ENCODE results near the gene DSG3.

DNA sequence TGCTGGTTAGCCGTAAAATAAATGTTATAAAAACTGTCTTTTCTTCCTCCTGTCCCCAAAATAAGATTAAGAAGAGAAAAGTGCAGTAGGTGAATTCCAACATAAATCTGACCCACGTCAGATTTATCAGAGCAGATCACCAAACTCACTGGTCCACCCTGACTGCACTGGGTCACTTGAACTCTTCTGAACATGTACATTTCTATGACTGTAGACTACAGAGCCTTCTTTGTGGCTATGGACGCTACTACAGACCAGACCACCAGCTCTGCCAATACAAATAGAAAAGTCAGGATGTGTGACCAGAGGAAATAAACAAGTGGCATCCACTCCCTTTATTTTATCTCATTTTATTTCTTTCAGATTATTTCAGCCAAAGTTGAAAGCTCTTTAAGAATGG is 62.0 kb downstream of the DSG3 start:
- TF ChIP-seq, protein P1, sequence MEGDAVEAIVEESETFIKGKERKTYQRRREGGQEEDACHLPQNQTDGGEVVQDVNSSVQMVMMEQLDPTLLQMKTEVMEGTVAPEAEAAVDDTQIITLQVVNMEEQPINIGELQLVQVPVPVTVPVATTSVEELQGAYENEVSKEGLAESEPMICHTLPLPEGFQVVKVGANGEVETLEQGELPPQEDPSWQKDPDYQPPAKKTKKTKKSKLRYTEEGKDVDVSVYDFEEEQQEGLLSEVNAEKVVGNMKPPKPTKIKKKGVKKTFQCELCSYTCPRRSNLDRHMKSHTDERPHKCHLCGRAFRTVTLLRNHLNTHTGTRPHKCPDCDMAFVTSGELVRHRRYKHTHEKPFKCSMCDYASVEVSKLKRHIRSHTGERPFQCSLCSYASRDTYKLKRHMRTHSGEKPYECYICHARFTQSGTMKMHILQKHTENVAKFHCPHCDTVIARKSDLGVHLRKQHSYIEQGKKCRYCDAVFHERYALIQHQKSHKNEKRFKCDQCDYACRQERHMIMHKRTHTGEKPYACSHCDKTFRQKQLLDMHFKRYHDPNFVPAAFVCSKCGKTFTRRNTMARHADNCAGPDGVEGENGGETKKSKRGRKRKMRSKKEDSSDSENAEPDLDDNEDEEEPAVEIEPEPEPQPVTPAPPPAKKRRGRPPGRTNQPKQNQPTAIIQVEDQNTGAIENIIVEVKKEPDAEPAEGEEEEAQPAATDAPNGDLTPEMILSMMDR (IDR thresholded peaks at IDR 0.05; ENCODE audit: low read depth, low read length, poor library complexity, severe bottlenecking) = no peak
- no peak for TF ChIP-seq EZH2phosphoT487 (IDR thresholded peaks at IDR 0.05; ENCODE audit: borderline replicate concordance, low read length)
